ENCODE measurements around the gene TMEM88.

TMEM88 gene

GRCh38 chr17:7838090-7839075 lies 16.5 kb upstream of the TMEM88 start:
- H3K4me3 ChIP-seq (ENCODE audit: insufficient read length, low read depth) = peak overlapping the region; percentile 37
- no peaks in the 10 kb centered on the region for H3K36me3 ChIP-seq (ENCODE audit: insufficient read depth, insufficient read length, low read length)
- H3K27me3 ChIP-seq (ENCODE audit: insufficient read depth, insufficient read length) = peaks cover 2% of the 10 kb centered on the region
- H3K9me3 ChIP-seq (ENCODE audit: insufficient read depth, low read length) = no peaks in the 10 kb centered on the region
- H3K4me1 ChIP-seq (ENCODE audit: insufficient read depth, insufficient read length) = peaks cover 15% of the 10 kb centered on the region
- peak overlapping the region; percentile 64 for H3K9ac ChIP-seq (ENCODE audit: insufficient read length, low read depth)
- TF ChIP-seq ZNF274 (IDR thresholded peaks at IDR 0.05; ENCODE audit: low read depth, low read length) = no peak
- no peak for TF ChIP-seq SUZ12 (IDR thresholded peaks at IDR 0.05; ENCODE audit: extremely low read depth, insufficient read depth, insufficient read length)
- TF ChIP-seq YY1 (IDR thresholded peaks at IDR 0.05; ENCODE audit: insufficient read depth, insufficient read length) = no peak
- no peak for DNase-seq (ENCODE audit: low read depth, low spot score)

DNA sequence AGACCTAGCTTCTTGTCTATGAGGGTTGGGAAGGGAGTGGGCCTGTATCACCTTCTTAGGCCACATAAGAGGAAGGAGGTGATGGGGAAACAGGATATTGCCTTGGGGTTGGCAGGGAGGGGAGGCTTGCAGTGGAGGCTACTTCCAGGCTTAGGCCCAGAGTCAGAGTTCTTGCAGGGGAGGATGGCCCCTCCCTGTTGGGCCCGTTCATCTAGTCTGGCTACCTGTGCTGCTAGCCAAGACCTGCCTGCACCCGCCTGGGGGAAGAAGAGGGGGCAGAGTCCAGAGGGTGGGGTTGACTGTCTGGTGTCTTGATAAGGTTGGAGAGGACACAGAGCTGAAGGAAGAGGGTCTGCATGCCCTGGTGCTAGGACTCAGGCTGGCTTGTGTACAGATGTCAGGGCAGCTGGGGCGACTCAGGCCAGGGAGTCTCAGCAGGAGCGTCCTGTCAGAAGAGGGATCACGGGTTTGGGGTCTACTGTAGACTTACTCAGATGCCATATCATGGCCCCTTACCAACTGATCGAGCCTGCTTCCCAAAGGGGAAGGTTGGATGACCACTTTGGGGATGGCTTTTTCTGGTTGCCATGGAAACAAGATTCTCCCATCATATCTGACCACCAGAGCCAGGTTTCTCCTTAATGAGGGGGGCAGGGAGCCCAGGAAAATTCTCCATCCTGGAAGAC lies 15.5 kb upstream of the TMEM88 start:
- Histone ChIP-seq H3K4me3 (ENCODE audit: insufficient read length, low read depth) (no peak overlapping the region), H3K9me3 (ENCODE audit: insufficient read depth, low read length) (no peaks in the 10 kb centered on the region), H3K4me1 (ENCODE audit: insufficient read depth, insufficient read length) (peaks cover 13% of the 10 kb centered on the region), H3K27me3 (ENCODE audit: insufficient read depth, insufficient read length) (no peaks in the 10 kb centered on the region), H3K36me3 (ENCODE audit: insufficient read depth, insufficient read length, low read length) (no peaks in the 10 kb centered on the region), H3K9ac (ENCODE audit: insufficient read length, low read depth) (no peak overlapping the region)
- TF ChIP-seq YY1 (IDR thresholded peaks at IDR 0.05; ENCODE audit: insufficient read depth, insufficient read length) (no peak), ZNF274 (IDR thresholded peaks at IDR 0.05; ENCODE audit: low read depth, low read length) (no peak)
- no peak for DNase-seq (ENCODE audit: low read depth, low spot score)

- DNase-seq (ENCODE audit: low read depth, low spot score) = no peak
- Histone ChIP-seq H3K36me3 (ENCODE audit: insufficient read depth, insufficient read length, low read length) (no peaks in the 10 kb centered on the region), H3K4me1 (ENCODE audit: insufficient read depth, insufficient read length) (peaks cover 13% of the 10 kb centered on the region), H3K9ac (ENCODE audit: insufficient read length, low read depth) (peak overlapping the region; percentile 47), H3K4me3 (ENCODE audit: insufficient read length, low read depth) (no peak overlapping the region), H3K9me3 (ENCODE audit: insufficient read depth, low read length) (no peaks in the 10 kb centered on the region), H3K27me3 (ENCODE audit: insufficient read depth, insufficient read length) (no peaks in the 10 kb centered on the region)
- no peak for TF ChIP-seq ZNF274 (IDR thresholded peaks at IDR 0.05; ENCODE audit: low read depth, low read length)
Observed at GRCh38 chr17:7839876-7840261, 15.0 kb upstream of the TMEM88 start.

- peak overlapping the region; percentile 47 for H3K9ac ChIP-seq (ENCODE audit: insufficient read length, low read depth)
- H3K36me3 ChIP-seq (ENCODE audit: insufficient read depth, insufficient read length, low read length) = peaks cover 3% of the 10 kb centered on the region
- H3K4me1 ChIP-seq (ENCODE audit: insufficient read depth, insufficient read length) = peaks cover 13% of the 10 kb centered on the region
- no peak for DNase-seq (ENCODE audit: low read depth, low spot score)
- no peaks in the 10 kb centered on the region for H3K27me3 ChIP-seq (ENCODE audit: insufficient read depth, insufficient read length)
- H3K4me3 ChIP-seq (ENCODE audit: insufficient read length, low read depth) = no peak overlapping the region
- H3K9me3 ChIP-seq (ENCODE audit: insufficient read depth, low read length) = no peaks in the 10 kb centered on the region
- TF ChIP-seq YY1 (IDR thresholded peaks at IDR 0.05; ENCODE audit: insufficient read depth, insufficient read length) (no peak), ZNF274 (IDR thresholded peaks at IDR 0.05; ENCODE audit: low read depth, low read length) (no peak), SUZ12 (IDR thresholded peaks at IDR 0.05; ENCODE audit: extremely low read depth, insufficient read depth, insufficient read length) (no peak)
Observed at GRCh38 chr17:7840441-7840840, 14.4 kb upstream of the TMEM88 start.

GRCh38 chr17:7840875-7841274 lies 14.0 kb upstream of the TMEM88 start:
- DNase-seq (ENCODE audit: low read depth, low spot score) = no peak
- no peak for TF ChIP-seq SUZ12 (IDR thresholded peaks at IDR 0.05; ENCODE audit: extremely low read depth, insufficient read depth, insufficient read length)
- TF ChIP-seq YY1 (IDR thresholded peaks at IDR 0.05; ENCODE audit: insufficient read depth, insufficient read length) = no peak
- TF ChIP-seq ZNF274 (IDR thresholded peaks at IDR 0.05; ENCODE audit: low read depth, low read length) = no peak
- peak overlapping the region; percentile 78 for H3K4me3 ChIP-seq (ENCODE audit: insufficient read length, low read depth)
- H3K9me3 ChIP-seq (ENCODE audit: insufficient read depth, low read length) = no peaks in the 10 kb centered on the region
- peak overlapping the region; percentile 88 for H3K9ac ChIP-seq (ENCODE audit: insufficient read length, low read depth)
- no peaks in the 10 kb centered on the region for H3K27me3 ChIP-seq (ENCODE audit: insufficient read depth, insufficient read length)
- H3K36me3 ChIP-seq (ENCODE audit: insufficient read depth, insufficient read length, low read length) = peaks cover 6% of the 10 kb centered on the region
- H3K4me1 ChIP-seq (ENCODE audit: insufficient read depth, insufficient read length) = peaks cover 13% of the 10 kb centered on the region

- peak overlapping the region; percentile 78 for H3K4me3 ChIP-seq (ENCODE audit: insufficient read length, low read depth)
- H3K36me3 ChIP-seq (ENCODE audit: insufficient read depth, insufficient read length, low read length) = peaks cover 10% of the 10 kb centered on the region
- TF ChIP-seq SUZ12 (IDR thresholded peaks at IDR 0.05; ENCODE audit: extremely low read depth, insufficient read depth, insufficient read length) = no peak
- TF ChIP-seq ZNF274 (IDR thresholded peaks at IDR 0.05; ENCODE audit: low read depth, low read length) = no peak
- no peak for TF ChIP-seq YY1 (IDR thresholded peaks at IDR 0.05; ENCODE audit: insufficient read depth, insufficient read length)
- H3K9ac ChIP-seq (ENCODE audit: insufficient read length, low read depth) = peak overlapping the region; percentile 88
- no peak for DNase-seq (ENCODE audit: low read depth, low spot score)
- no peaks in the 10 kb centered on the region for H3K9me3 ChIP-seq (ENCODE audit: insufficient read depth, low read length)
- H3K4me1 ChIP-seq (ENCODE audit: insufficient read depth, insufficient read length) = peaks cover 13% of the 10 kb centered on the region
- H3K27me3 ChIP-seq (ENCODE audit: insufficient read depth, insufficient read length) = no peaks in the 10 kb centered on the region
Observed at GRCh38 chr17:7841396-7841914, 13.4 kb upstream of the TMEM88 start.

- H3K4me1 ChIP-seq (ENCODE audit: insufficient read depth, insufficient read length) = peaks cover 13% of the 10 kb centered on the region
- peak overlapping the region; percentile 88 for H3K9ac ChIP-seq (ENCODE audit: insufficient read length, low read depth)
- peaks cover 14% of the 10 kb centered on the region for H3K36me3 ChIP-seq (ENCODE audit: insufficient read depth, insufficient read length, low read length)
- H3K27me3 ChIP-seq (ENCODE audit: insufficient read depth, insufficient read length) = no peaks in the 10 kb centered on the region
- no peak for TF ChIP-seq YY1 (IDR thresholded peaks at IDR 0.05; ENCODE audit: insufficient read depth, insufficient read length)
- no peaks in the 10 kb centered on the region for H3K9me3 ChIP-seq (ENCODE audit: insufficient read depth, low read length)
- H3K4me3 ChIP-seq (ENCODE audit: insufficient read length, low read depth) = peak overlapping the region; percentile 78
- peak; percentile 76 for DNase-seq (ENCODE audit: low read depth, low spot score)
Observed at GRCh38 chr17:7841915-7842379, 12.9 kb upstream of the TMEM88 start.

All from NT2/D1 (cell line).